GM21367 (cell line): ENCODE measurements around the gene OR6C1.
"Not testable (repeated sequence)": the region's sequence is repeated elsewhere in the genome, so short reads cannot be mapped to it uniquely, and the experiment has no call there.

Experiments used
- ATAC-seq: cut with Tn5 transposase; IDR thresholded peaks from one replicate; pipeline ENCODE4 v1.9.1; 2021; ENCODE audit not compliant: unreplicated experiment

OR6C1 gene

DNA sequence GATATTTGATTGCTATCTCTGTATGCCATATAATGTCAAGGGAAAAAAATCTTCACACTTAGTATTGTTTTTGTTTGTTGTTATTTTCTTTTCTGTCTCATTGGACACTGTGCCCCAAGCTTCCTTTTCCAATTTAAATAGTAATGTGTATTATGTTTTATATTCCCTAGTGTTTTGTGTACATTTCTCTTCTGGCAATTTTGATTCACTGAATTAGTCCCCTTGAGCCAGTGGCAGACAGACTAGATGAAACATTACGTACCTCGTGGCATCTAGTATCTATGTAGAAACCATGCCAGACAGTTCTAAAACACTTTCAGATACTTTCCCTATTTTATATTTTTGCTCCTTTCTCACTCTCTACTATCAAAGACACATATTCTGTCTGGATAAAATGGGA, at the start of gene OR6C1:
Gene OR6C1 (plus strand): TSS at position 301 of the 400 bp plus-strand sequence. CDS start 6,257 bp downstream, outside the sequence.
- ATAC-seq = no peak

DNA sequence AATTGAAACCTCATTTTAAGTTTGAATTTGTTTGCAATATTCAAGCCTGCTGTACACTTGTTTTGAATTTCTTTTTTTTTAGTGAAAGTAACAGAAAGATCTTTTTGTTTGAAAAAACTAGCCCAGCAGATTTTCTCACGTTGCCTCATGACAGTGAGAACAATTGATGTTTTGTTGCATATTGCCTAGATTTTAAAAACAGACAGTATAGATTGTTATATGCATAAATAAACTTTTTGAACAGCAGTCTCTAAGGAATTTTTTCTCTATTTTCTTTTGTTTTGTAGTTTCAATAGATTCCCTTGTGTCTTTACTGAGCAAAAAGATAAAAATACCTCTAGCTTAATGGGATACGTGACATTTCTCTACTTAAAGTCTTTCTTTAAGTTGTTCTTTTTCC, 33.2 kb upstream of the OR6C1 start:
- ATAC-seq = no peak

DNA sequence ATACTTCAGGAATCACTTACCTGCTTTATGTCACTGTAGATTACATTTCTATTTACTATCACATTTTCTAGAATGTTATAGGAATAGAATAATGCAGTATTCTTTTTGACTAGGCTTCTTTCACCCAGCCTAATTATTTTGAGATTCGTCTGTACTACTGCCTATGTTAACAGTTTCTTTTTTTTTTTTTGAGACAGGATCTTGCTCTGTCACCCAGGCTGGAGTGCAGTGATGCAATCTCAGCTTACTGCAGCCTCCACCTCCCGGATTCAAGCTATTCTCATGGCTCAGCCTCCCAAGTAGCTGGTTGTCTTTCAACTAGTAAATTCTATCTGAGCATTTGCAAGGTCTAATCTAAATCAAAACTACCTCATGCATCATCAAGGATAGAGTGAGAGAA, 24.1 kb upstream of the OR6C1 start:
- no peak for ATAC-seq

- ATAC-seq = no peak
Observed at GRCh38 chr12:55296469-55296868, 17.7 kb upstream of the OR6C1 start, which contains the start of gene OR6C6. TSS of gene OR6C6 (minus strand) at chr12:55296569. CDS start at chr12:55295232, 1,337 bp downstream.

- no peak for ATAC-seq
Observed at GRCh38 chr12:55320201-55320600, 6.1 kb downstream of the OR6C1 start.

DNA sequence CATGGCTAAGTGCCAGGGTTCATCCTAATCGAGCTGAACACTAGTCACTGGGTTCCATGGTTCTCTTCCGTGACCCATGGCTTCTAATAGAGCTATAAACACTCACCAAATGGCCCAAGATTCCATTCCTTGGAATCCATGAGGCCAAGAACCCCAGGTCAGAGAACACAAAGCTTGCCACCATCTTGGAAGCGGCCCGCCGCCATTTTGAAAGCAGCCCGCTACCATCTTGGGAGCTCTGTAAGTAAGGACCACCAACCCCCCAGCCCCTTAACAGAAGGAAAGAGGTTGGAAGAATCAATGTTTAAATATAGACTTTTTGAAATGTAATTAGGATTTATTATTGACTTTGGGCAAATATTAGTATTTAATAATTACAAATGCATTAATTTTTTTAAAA, 11.7 kb downstream of the OR6C1 start:
- not testable (repeated sequence) for ATAC-seq

DNA sequence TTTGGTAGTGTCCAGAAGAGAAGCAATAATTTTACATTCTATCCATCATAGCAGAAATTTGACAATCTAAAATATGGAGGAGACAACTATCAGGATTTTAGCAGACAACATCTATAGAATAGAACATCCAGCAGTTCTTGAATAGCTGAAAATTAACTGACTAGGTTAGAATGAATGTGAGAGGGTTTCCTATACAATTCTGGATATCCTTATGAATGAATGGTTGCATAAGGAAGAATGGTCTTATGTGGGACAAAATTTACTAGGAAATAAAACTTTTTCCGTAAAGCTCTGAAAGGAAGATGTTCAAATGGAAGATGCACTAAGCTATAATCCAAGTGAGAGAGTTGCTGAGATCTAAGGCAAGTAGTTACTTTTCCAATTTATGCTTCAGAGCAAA, 16.3 kb downstream of the OR6C1 start, which contains the start of gene OR6C3:
Gene OR6C3 (plus strand): TSS at position 301 of the 400 bp plus-strand sequence. CDS start 955 bp downstream, outside the sequence.
- no peak for ATAC-seq

- ATAC-seq = no peak
Observed at GRCh38 chr12:55336002-55336401, 21.9 kb downstream of the OR6C1 start.

DNA sequence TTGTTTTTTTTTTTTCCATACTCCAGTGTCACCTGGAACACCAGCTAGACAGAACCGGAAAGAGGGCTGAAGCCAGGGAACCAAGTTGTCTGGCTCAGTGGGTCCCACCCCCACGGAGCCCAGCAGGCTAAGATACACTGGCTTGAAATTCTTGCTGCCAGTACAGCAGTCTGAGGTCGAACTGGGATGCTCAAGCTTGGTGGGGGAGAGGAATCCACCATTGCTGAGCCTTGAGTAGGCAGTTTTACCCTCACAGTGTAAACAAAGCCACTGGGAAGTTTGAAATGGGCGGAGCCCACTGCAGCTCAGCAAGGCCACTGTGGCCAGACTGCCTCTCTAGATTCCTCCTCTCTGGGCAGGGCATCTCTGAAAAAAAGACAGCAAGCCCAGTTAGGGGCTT, 41.2 kb downstream of the OR6C1 start:
- ATAC-seq = not testable (repeated sequence)

DNA sequence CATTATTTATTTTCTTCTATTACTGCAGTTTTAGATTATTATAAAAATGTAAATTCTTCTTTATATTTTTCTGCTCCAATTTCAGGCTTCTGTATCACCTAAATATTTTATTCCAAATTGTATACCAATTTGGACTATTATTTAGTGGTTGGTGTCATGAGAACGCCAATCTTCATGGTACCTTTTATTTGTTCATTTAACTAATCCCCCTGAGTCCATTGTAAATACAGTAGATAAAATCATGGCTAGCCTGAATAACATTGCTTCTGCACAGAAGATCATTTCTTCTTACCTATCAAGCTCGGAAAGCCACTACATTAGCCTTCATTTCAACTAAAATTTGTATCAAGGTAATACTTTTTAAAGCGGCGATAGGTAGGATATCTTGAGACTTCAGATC, 48.5 kb downstream of the OR6C1 start, which contains the start of gene OR6C75:
Gene OR6C75 (plus strand): TSS at position 301 of the 400 bp plus-strand sequence. CDS start 2,136 bp downstream, outside the sequence.
- ATAC-seq = no peak

DNA sequence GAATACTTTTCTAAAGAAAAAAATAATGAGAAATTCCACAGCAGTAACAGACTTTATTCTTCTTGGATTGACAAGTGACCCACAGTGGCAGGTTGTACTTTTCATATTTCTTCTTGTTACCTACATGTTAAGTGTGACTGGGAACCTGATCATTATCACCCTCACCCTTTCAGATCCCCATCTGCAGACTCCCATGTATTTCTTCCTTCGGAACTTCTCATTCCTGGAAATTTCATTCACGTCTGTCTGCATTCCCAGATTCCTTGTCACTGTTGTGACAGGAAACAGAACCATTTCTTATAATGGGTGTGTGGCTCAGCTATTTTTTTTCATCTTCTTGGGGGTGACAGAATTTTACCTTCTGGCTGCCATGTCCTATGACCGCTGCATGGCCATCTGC, 50.9 kb downstream of the OR6C1 start:
- no peak for ATAC-seq
